MM.1S (cell line): ENCODE measurements around the gene PPP2R5C.

Experiments used
- DNase-seq: peaks from one replicate; pipeline ENCODE4 v3.0.0-alpha.2; 2015
- H2AFZ ChIP-seq: fragments of 300-600 bp; sonication (generic); 2 replicates; pipeline ENCODE4 v1.6.0; 2016; ENCODE audit warnings: antibody characterized with exemption, low read length
- H3F3A ChIP-seq: fragments of 300-600 bp; sonication (generic); 2 replicates; pipeline ENCODE4 v1.6.1; 2016; ENCODE audit warnings: mild to moderate bottlenecking, antibody characterized with exemption, low read length, moderate library complexity, mixed read lengths; ENCODE audit not compliant: insufficient read depth
- H3K27ac ChIP-seq: fragments of 300-600 bp; sonication (generic); 2 replicates; pipeline ENCODE4 v1.5.1; 2016; ENCODE audit warnings: mild to moderate bottlenecking, low read length
- H3K27me3 ChIP-seq: fragments of 300-600 bp; sonication (generic); replicated peaks from 2 replicates; pipeline ENCODE4 v1.6.0; 2016; ENCODE audit warnings: low read length; ENCODE audit not compliant: insufficient read depth
- H3K36me3 ChIP-seq: fragments of 300-600 bp; sonication (generic); replicated peaks from 2 replicates; pipeline ENCODE4 v1.6.1; 2016; ENCODE audit warnings: mild to moderate bottlenecking, low read length, mixed read lengths; ENCODE audit not compliant: insufficient read depth
- H3K4me1 ChIP-seq: fragments of 300-600 bp; sonication (generic); 2 replicates; pipeline ENCODE4 v1.6.1; 2016; ENCODE audit warnings: low read length, mixed read lengths
- H3K4me2 ChIP-seq: fragments of 300-600 bp; sonication (generic); 2 replicates; pipeline ENCODE4 v1.6.0; 2016; ENCODE audit warnings: low read depth, low read length
- H3K4me3 ChIP-seq: fragments of 300-600 bp; sonication (generic); 2 replicates; pipeline ENCODE4 v1.5.1; 2016; ENCODE audit warnings: low read length, mixed read lengths
- H3K79me2 ChIP-seq: fragments of 300-600 bp; sonication (generic); 2 replicates; pipeline ENCODE4 v1.6.1; 2016; ENCODE audit warnings: mixed run types, low read length, mixed read lengths
- H3K9ac ChIP-seq: fragments of 300-600 bp; sonication (generic); 2 replicates; pipeline ENCODE4 v1.6.1; 2016; ENCODE audit warnings: low read length, mixed read lengths
- H3K9me2 ChIP-seq: fragments of 300-600 bp; sonication (generic); replicated peaks from 2 replicates; pipeline ENCODE4 v1.6.1; 2016; ENCODE audit warnings: mild to moderate bottlenecking, low read length, mixed read lengths; ENCODE audit not compliant: insufficient read depth
- H3K9me3 ChIP-seq: fragments of 300-600 bp; sonication (generic); replicated peaks from 2 replicates; pipeline ENCODE4 v1.6.1; 2016; ENCODE audit warnings: mild to moderate bottlenecking, low read length, mixed read lengths; ENCODE audit not compliant: insufficient read depth
- H4K20me1 ChIP-seq: fragments of 300-600 bp; sonication (generic); 2 replicates; pipeline ENCODE4 v1.6.1; 2016; ENCODE audit warnings: mild to moderate bottlenecking, low read length, moderate library complexity, mixed read lengths; ENCODE audit not compliant: insufficient read depth
- EZH2 ChIP-seq: fragments of 300-600 bp; sonication (generic); optimal IDR thresholded peaks from 2 replicates; pipeline ENCODE3; 2017; ENCODE audit warnings: low read depth, mild to moderate bottlenecking, antibody characterized with exemption, low read length, mixed read lengths
- EZH2phosphoT487 ChIP-seq: fragments of 300-600 bp; sonication (generic); IDR thresholded peaks from 2 replicates; pipeline ENCODE4 v1.6.1; 2018; ENCODE audit warnings: antibody characterized with exemption, low read length
- TF ChIP-seq, protein P1 (sequence below): fragments of 300-600 bp; sonication (generic); IDR thresholded peaks from 2 replicates; pipeline ENCODE4 v1.5.1; 2016; ENCODE audit warnings: antibody characterized with exemption, low read length, mixed read lengths

Gene PPP2R5C

DNA sequence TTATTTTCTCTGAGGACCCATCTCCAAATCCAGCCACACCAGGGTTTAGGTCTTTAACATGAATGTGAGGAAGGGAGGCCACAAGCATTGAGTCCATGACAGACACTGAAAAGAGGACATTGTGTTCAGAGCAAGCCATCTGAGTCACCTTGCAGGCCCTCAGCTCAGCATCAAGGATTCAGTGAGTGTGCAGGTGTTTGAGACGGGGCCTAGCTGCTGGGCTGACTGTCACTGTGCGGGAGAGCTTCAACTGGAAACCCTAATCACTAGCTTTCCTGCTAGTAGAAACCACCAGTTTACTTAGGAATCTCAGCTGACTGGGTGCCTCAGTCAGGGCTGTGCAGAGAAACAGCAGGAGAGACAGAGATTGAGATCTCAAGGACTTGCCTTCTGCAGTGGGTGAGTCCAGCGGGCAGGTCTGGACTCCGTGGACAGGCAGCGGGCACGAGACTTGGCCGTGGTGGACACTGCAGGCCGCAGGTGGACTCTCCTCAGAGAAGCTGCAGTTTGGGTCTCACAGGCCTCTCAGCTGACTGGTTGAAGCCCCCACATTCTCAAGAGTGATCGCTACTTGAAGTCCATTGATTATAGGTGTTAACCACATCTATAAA lies 116.8 kb downstream of the PPP2R5C start:
- Histone ChIP-seq H3K4me1 (peaks cover 22% of the 10 kb centered on the region), H3K9me3 (no peaks in the 10 kb centered on the region), H3K9ac (no peak overlapping the region), H3F3A (peaks cover 16% of the 10 kb centered on the region), H3K79me2 (peaks cover 64% of the 10 kb centered on the region), H3K9me2 (no peaks in the 10 kb centered on the region), H3K4me3 (no peak overlapping the region), H3K27me3 (no peaks in the 10 kb centered on the region), H4K20me1 (no peaks in the 10 kb centered on the region), H3K36me3 (no peaks in the 10 kb centered on the region), H2AFZ (no peak overlapping the region), H3K4me2 (no peak overlapping the region), H3K27ac (no peak overlapping the region)
- no peak for DNase-seq
- TF ChIP-seq EZH2: no peak
- TF ChIP-seq, protein P1, sequence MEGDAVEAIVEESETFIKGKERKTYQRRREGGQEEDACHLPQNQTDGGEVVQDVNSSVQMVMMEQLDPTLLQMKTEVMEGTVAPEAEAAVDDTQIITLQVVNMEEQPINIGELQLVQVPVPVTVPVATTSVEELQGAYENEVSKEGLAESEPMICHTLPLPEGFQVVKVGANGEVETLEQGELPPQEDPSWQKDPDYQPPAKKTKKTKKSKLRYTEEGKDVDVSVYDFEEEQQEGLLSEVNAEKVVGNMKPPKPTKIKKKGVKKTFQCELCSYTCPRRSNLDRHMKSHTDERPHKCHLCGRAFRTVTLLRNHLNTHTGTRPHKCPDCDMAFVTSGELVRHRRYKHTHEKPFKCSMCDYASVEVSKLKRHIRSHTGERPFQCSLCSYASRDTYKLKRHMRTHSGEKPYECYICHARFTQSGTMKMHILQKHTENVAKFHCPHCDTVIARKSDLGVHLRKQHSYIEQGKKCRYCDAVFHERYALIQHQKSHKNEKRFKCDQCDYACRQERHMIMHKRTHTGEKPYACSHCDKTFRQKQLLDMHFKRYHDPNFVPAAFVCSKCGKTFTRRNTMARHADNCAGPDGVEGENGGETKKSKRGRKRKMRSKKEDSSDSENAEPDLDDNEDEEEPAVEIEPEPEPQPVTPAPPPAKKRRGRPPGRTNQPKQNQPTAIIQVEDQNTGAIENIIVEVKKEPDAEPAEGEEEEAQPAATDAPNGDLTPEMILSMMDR: no peak
- TF ChIP-seq EZH2phosphoT487: no peak

DNA sequence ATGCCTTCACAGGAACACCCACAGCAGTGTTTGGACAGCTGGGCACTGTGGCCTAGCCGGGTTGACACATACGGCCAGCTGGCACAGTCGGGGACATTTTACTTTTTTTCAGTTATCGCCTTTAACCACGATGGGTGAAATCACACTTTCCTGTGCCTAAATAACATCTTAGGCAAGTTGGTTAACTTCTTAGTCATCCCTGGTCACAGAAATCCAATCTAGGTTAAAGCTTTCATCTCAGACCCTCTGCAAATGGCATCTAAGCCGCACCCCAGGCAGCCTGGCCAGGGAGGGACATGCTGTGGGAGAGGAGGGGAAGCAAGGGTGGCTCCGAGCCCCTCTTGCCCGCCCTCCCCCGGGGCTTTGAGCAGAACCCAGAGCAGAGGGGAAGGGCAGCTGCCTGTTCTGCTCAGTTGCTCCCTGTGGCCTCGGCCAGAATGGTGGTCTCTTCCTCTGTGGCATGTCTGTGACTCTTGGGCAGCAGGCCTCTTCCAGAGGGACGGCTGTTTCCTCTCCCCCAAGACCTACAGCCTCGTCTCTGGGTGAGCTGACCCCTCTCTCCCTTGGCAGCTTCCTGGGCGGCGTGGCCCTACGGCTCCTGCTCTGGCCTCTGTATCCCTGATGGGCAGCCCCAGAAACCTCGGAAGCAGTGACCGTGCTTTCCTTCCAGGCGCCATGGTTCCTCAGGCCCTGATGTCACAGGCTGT lies 117.5 kb downstream of the PPP2R5C start:
- no peak for DNase-seq
- peaks cover 19% of the 10 kb centered on the region for H3K4me1 ChIP-seq
- no peaks in the 10 kb centered on the region for H3K27me3 ChIP-seq
- H2AFZ ChIP-seq: no peak overlapping the region
- no peak overlapping the region for H3K4me2 ChIP-seq
- H3K79me2 ChIP-seq: peaks cover 57% of the 10 kb centered on the region
- no peak for TF ChIP-seq EZH2
- TF ChIP-seq, protein P1: no peak
- TF ChIP-seq EZH2phosphoT487: no peak
- no peaks in the 10 kb centered on the region for H3K9me2 ChIP-seq
- H3K4me3 ChIP-seq: no peak overlapping the region
- H3F3A ChIP-seq: peaks cover 16% of the 10 kb centered on the region
- no peaks in the 10 kb centered on the region for H3K36me3 ChIP-seq
- H4K20me1 ChIP-seq: no peaks in the 10 kb centered on the region
- H3K9ac ChIP-seq: no peak overlapping the region
- H3K9me3 ChIP-seq: no peaks in the 10 kb centered on the region
- no peak overlapping the region for H3K27ac ChIP-seq

DNA sequence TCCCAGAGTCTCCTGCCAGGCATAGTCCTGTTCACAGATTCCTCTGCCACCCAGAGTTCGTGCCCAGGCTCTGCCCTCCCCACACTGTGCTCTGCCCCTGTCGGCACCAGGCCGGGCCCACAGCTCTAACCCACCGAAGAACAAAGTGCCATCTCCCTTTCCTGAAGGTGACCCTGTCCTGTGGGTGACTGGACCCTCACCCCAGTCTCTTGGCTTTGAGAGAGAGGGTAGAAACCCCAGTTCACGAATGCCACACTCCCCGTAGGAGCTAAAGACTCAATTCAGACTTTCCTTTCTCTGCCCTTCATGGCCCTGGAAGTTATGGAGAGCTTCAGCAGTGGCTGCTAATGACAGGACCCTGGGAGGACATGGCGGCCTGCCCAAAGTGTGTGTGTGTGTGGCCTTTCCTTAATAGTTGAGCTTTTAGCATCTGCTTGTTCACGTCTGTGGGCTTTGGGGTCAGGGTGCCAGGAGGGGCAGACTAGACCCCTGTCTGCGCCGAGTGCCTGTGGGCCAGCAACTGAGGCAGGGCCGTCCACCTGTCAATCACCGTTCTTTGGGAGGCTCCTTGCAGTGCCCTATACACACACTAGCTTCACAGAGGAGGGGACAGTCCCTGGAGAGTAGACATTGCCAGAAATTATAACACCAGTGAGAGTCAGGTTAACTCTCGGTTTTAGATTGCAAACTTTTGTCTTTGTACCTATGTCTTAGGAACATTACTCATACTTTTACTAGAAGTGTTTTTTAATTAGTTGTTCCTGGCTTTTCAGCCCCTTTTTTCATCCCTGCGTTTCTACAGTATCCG lies 118.2 kb downstream of the PPP2R5C start:
- Histone ChIP-seq H3K27me3 (no peaks in the 10 kb centered on the region), H3K36me3 (no peaks in the 10 kb centered on the region), H3K9ac (no peak overlapping the region), H3K4me1 (peaks cover 18% of the 10 kb centered on the region), H3K4me3 (no peak overlapping the region), H3K4me2 (no peak overlapping the region), H4K20me1 (no peaks in the 10 kb centered on the region), H3K27ac (no peak overlapping the region), H3K79me2 (peaks cover 54% of the 10 kb centered on the region), H3K9me3 (no peaks in the 10 kb centered on the region), H3F3A (peaks cover 16% of the 10 kb centered on the region), H3K9me2 (no peaks in the 10 kb centered on the region), H2AFZ (no peak overlapping the region)
- DNase-seq: no peak
- TF ChIP-seq, protein P1: no peak
- TF ChIP-seq EZH2 (no peak), EZH2phosphoT487 (no peak)
